NCI-H146 (cell line): Measurements from ENCODE around the gene IPO13.

Experiments used
- DNase-seq: peaks from one replicate; lab custom pipeline; 2025; lab: John Stamatoyannopoulos, UW

Gene IPO13

GRCh38 chr1:43990271-43991199, 43.8 kb downstream of the IPO13 start:
- peak; percentile 27 for DNase-seq

DNA sequence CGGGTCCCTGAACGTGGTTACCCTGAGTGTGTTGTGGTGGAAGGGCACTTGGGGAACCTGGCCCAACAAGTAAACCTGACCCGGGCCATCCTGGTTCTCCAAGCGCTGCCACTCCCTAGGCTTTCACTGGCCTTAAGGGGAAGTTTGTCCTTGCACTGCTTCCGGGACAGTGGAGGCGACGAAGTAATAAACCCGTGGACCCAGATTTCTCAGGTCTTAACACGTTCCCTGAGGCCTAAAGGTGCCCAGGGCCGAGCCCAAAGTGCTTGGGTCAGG, 44.4 kb downstream of the IPO13 start:
- no peak for DNase-seq

GRCh38 chr1:43991476-43992231, 44.9 kb downstream of the IPO13 start, which contains the start of gene CCDC24:
CCDC24 (plus strand) TSS chr1:43991599; CDS start chr1:43991879, 280 bp downstream.
- peak; percentile 85 for DNase-seq

DNA sequence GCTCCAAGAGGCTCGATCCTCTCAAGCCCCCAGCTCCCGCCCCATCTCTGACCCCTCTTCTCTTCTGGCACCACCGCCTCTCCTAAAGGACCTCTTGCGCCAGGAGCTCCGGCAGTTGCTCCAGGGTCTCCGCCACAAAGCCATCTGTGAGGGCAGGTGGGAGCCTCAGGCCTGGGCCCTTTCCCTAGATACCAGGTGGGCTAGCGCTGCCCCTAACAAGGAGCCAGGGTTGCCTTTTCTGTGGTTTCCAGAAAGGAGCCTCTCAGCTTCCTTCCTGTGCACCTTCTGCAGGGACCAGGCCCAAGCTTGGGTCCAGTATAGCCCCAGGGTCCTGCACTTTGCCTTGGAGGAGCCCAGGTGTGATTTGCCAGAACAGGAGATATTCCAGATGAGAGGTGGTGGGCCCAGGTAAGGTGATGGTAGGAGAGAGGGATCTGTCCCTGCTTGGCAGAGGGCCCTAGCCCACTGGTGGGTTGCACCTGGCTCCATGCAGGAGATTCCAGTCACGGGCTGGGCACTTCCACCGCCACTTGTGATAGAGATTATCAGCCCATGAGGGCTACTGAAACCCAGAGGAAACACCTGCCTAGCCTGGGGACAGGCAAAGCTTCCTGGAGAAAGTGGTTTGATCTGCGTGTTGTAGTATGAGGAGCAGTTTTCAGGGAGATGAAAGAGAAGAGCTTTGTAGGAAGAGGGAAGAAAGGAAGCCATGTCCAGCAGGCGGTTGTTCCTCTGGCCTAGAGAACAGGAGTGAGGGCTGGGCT, 45.7 kb downstream of the IPO13 start:
- peak; percentile 44 for DNase-seq

DNA sequence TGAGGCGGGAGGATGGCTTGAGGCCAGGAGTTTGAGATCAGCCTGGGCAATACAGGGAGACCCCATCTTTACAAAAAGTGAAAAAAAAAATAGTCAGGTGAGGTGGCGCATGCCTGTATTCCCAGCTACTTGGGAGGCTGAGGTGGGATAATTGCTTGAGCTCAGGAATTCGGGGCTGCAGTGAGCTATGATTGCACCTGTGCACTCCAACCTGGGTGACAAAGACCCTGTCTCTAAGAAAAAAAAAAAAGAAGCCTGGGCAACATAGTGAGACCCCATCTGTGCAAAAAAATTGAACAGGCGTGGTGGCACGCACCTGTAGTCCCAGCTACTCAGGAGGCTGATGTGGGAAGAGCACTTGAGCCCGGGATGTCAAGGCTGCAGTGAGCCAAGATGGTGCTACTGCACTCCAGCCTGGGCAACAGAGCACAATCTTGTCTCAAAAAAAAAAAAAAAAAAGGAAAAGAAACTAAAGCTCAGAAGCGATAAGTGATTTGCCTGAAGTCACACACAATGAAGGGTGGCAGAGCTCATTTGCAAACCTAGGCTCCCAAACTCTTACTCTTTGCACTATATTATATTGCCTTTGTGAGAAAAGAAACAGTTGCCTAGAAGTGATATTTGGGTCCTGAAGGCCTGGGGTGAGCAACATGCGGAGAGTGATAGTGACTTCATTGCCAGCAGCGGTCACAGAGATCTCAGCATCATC, 46.6 kb downstream of the IPO13 start:
- no peak for DNase-seq

DNA sequence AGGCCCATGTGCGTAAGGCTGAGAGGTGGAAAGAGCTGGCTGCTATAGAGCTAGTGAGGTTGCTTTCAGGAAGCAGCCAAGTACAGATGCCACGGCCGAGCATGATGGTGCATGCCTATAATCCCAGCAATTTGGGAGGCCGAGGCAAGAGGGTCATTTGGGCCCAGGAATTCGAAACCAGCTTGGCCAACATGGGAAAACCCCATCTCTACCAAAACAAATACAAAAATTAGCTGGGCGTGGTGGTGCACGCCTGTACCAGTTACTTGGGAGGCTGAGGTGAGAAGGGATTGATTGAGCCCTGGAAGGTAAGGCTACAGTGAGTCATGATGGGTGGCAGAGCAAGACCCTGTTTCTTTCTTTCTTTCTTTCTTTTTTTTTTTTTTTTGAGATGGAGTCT, 47.3 kb downstream of the IPO13 start:
- no peak for DNase-seq

DNA sequence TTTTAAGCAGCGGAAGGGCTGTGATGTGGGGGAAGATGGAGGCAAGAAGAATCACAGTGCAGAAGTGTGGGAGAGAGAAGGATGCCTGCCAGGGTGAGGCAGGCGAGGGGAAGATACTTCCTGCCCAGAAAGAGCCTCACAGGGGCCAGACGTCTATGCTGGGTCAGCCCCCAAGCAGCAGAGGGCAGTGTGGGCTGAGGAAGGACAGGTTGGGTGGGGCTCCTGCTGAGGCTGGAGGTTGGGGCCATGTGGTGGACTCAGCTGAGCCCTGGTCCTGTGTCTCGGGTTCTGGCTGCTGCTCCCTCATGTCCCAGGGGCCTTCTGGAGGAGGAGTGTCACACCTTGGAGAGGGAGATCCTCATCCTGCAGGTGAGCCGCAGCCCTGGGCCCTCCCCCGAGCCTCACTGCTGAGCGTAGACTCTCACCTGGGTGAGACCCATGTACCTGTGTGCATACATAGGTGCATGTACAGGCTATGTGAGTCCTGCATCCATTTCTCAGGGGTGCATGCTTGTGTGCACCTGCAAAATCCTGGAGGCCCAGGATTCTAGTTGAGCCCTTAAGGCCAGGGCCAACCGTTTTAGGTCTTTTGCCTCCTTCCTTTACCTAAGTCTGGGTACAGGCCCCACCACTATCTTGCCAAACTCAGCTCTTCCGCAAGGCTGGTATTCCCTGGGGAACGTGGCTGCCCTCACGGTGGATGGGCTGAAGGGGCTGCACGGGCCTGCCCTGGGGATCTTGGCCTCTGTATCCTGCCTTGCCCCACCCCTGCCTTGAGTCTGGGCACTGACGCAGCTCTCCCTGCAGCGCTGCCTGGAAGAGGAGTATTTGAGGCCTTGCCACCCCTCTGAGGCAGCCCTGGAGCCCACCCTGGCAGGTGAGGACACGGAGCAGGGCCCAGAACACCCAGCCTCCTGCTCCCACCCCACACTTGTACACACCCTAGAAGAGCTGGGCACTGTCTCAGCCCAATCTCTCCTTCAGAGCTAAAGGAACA, 48.3 kb downstream of the IPO13 start:
- DNase-seq: peak; percentile 14

DNA sequence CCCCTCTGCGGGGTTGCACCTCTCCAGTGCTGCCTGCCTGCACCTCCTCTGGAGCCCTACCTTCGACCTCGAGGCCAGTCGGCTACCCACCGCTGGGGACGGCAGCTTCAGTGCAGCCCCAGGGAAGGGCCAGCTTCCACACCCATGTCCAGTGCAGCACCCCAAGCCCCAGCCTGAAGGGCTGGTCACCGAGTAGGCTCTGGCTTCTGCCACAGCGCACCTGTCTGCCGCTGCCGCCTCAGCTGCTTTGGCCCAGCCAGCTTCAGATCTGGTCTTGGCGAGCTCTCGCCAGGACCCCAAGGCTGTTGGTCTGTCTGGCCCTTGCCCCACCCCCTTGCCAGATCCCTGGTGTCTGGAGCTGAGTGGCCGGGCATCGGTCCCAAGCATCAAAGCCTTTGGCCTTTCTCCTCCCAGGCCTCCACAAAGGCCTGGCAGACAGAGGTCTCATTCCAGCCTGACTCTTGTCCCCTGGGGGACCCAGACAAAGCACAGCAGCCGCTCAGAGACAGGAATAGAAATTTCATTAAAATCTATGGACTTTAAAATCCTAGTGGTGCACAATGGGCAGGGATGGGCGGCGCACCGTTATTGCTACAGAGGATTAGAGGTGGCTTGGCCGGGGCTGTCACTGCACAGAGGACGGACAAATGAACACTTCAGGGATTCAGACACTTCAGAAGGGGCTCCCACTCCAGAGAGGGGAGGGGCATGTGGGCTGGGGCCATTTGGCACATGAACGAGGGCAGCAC, 49.4 kb downstream of the IPO13 start:
- DNase-seq: no peak

GRCh38 chr1:43996733-43997115, 50.0 kb downstream of the IPO13 start:
- no peak for DNase-seq

DNA sequence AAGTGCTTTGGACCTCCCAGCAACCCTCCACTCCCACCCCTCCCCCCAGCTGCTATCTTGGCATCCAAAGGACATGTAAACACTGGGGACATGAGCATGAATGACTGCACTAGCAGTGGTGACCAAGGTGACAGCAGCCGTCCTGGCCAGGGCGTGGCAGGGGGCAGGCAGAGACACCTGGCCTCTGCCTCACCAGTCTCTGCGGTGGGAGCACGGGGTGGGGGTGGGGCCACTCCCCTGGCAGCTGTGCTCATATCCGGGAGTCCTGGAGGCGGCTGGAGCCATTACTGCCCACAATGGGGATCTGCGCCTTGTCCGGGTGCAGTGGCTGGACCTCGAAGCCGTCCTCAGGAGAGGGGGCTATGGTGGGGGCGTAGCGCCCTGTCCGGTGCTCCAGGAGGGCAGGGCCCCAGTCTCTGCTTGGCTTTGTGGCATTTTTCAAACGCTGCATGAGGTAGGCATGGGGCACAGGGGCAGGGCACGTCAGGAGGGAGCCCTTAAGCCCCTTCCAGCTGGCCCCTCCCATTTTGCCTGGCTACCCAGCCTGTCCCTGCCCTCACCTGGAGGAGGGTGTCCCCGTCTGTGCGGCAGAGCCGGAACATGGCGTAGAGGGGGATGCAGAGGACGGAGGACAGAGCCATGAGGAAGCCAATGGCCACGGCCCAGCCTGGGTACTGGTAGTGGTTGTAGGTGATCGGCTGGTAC, 50.7 kb downstream of the IPO13 start:
- peak; percentile 88 for DNase-seq

DNA sequence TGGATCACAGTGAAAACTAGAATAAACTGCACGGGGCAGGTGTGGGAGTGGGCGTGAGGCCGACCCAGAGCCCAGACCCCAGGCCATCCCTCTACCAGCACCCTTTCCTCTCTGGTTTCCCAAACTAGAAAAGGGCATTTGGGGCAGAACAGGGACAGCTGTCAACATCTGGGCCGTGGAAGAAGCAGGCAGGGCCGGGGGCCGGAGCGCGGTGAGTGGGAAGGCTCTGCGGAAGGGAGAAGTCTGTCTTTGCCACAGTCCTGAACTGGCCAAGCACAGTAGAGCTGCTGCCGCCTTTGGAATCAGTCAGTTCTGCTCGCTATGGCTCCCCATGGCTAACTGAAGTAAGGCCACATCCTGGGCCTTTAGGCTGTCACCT, 51.2 kb downstream of the IPO13 start:
- DNase-seq: peak; percentile 28

DNA sequence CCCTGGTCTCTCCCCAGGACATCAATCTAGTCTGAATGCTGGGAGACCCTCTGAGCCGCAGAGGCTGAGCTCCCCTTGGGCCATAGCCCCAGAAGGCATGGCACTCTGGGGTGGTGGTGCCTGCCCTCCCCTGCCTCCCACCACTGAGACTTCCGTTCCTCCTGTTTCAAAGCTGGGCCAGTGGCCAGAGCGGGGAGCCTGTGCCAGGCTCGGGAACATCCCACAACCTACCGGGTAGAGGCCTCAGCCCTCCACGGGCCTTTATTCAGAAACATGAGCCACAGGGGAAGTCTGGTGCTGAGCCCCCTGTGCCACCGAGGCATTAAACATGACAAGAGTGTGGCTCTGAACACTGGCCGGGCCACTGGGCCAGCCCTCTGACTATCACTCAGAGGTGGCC, 52.7 kb downstream of the IPO13 start:
- DNase-seq: no peak

DNA sequence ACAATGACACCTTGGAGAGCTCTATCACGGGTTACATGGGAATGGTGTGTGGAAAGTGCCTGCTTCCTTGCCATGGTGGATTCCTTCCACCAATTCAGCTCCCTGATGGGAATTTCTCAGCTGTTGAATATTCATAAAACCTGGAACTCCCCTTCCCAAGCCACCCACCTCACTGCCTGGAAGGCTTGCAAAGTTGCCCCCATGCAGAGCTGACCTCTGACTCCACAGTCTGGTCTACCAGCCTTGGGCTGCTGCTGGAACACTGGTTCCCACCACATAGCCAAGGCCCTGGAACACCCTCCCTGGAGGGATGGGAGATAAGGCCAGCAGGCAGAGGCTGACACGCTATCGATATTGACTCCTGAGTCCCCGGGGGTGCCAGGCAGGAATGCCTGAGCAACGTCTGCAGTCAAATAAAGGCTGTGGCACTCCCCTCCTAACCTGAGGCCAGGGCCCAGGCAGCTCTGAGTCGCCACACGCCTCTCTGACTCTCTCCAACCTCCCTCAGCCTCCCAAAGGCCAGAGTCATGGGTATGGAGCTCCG, 53.4 kb downstream of the IPO13 start:
- no peak for DNase-seq

DNA sequence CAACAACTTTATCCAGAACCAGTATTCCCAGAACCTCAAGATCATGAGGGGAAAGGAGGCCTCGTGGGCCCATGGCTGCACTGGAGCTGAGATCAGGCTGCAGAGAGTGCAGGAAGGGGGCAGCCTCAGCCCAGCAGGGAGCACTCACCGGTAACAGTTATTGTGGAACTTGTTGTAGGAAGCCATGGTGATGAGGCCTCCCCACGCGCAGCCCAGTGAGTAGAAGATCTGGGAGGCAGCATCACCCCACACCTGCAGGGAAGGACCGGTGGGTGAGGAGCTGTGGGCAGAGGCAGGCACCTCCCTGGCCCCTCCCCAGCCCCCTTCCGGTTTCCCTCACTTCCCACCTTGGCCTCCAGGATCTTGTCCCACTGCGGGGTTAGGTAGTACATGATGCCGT, 55.4 kb downstream of the IPO13 start:
- no peak for DNase-seq

- DNase-seq: no peak
Measured at GRCh38 chr1:44002606-44003157, 55.9 kb downstream of the IPO13 start.

GRCh38 chr1:44008259-44008658, 61.5 kb downstream of the IPO13 start:
- no peak for DNase-seq

DNA sequence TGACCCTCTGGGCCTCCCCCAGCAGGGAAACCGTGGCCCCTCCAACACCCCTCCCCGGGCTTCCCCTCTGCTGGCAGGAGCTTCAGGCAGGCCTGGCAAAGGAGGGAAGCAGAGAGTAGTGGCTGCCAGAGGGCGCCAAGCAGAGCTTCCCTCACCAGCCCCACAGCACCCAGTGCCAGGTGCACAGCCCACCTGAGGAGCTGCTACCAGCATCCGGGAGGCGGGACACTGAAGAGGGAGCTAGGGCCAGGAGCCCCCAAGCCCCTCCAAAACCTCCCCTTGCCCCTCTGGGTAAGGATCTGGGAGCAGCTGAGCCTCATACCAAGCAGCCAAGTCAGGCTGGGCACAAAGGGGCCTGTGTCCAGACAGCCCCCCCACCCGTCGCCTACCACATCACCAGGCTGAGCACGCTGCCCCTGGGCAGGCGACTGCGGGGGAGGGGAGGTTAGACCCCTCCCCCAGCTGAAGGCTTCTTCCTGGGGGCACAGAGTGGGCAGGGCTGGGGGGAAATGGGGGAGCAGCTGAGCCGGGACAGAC, 64.3 kb downstream of the IPO13 start:
- DNase-seq: no peak

DNA sequence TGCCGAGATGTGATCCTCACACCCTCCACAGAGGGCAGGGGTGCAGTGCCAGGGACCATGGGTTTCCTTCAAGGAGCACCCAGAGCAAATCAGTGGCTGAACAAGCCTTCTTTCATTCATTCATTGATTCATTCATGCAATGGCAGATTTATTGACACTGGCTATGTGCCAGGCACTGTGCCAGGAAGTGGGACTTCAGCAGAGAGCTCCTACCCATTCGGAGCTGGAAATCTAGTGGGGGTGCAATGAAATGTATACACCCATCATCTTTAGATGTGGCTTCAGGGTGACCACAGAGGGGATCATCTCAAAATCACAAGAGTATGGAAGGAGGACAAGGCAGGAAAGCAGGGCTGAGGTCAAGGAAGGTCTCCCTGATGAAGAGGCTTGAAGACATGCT, 65.7 kb downstream of the IPO13 start:
- no peak for DNase-seq
